Lung (tissue), 12 donors: ENCODE data around the gene PHACTR3. TPM values are rescaled to one million over a fixed set of nuclear protein-coding genes. Genes with fewer than 3 reads are reported as not detected.

Source experiments
- ATAC-seq: fragments of 200-7000 bp; cut with Tn5 transposase; one replicate; pipeline ENCODE4 v1.9.1; 2020; ENCODE audit warnings: moderate number of reproducible peaks; ENCODE audit not compliant: insufficient read depth, low FRiP score
- DNase-seq, 3 donors: peaks; one replicate each; pipeline ENCODE4 v3.0.0-alpha.2; 2013 to 2017
- H3K27ac ChIP-seq, 2 donors: one replicate each; pipeline ENCODE4 v1.5.1; 2013; ENCODE audit warnings: mild to moderate bottlenecking in 2 of 2, moderate library complexity in 2 of 2, control low read depth in 1 of 2, inconsistent platforms in 1 of 2, low read depth in 1 of 2, low read length in 1 of 2
- H3K27me3 ChIP-seq, 3 donors: one replicate each; pipeline ENCODE4 v1.5.1; 2013; ENCODE audit warnings: low read length in 2 of 3; ENCODE audit not compliant: control insufficient read depth in 3 of 3, insufficient read depth in 3 of 3
- H3K36me3 ChIP-seq, 4 donors: one replicate each; pipeline ENCODE4 v1.5.1; 2013; ENCODE audit warnings: low read length in 4 of 4, mild to moderate bottlenecking in 1 of 4, moderate library complexity in 1 of 4; ENCODE audit not compliant: control insufficient read depth in 4 of 4, insufficient read depth in 4 of 4
- H3K4me1 ChIP-seq, 5 donors: one replicate each; pipeline ENCODE4 v1.5.1; 2013; ENCODE audit warnings: low read length in 5 of 5, mild to moderate bottlenecking in 2 of 5, moderate library complexity in 1 of 5; ENCODE audit not compliant: control insufficient read depth in 5 of 5, insufficient read depth in 5 of 5
- H3K4me3 ChIP-seq: one replicate; pipeline ENCODE4 v1.5.1; 2013; ENCODE audit warnings: mild to moderate bottlenecking, control low read depth, moderate library complexity
- H3K9ac ChIP-seq, 2 donors: one replicate each; pipeline ENCODE4 v1.5.1; 2013; ENCODE audit warnings: low read length in 2 of 2, control low read depth in 1 of 2; ENCODE audit not compliant: insufficient read depth in 1 of 2
- H3K9me3 ChIP-seq, 4 donors: one replicate each; pipeline ENCODE4 v1.5.1; 2013; ENCODE audit warnings: low read length in 3 of 4, mild to moderate bottlenecking in 1 of 4, moderate library complexity in 1 of 4; ENCODE audit not compliant: control insufficient read depth in 4 of 4, insufficient read depth in 3 of 4
- CTCF ChIP-seq: IDR thresholded peaks from 2 replicates; pipeline ENCODE4 v1.5.1; 2012; ENCODE audit warnings: mild to moderate bottlenecking; ENCODE audit errors: control extremely low read depth, extremely low read depth
- WGBS, 2 donors: extraction: QIAGEN DNeasy Blood & Tissue Kit; methylation state at CpG; one replicate each; pipeline ENCODE4 v1.1.7; 2013; 5-methylcytosine and 5-hydroxymethylcytosine counted together
- polyA plus RNA-seq, 2 donors: library from polyadenylated mRNA; stranded (reverse); fragments of 200-250 nt; gene quantifications; one replicate each; pipeline ENCODE4 v1.2.1, GENCODE V29; 2013
- total RNA-seq, 2 donors: library from RNA; depleted of rRNA in 1 of 2; stranded (reverse); fragments of >200 nt in 1 of 2; gene quantifications; one replicate each; pipeline ENCODE4 v1.2.1, GENCODE V29; 2014 to 2021
- donor health status: control.
- donor health status: control.
- donor health status: Bipolar disorder and iron deficiency.
- donor health status: healthy.
- donor health status: DM: yes; HTN: yes; CAD: no.

The PHACTR3 gene
- total and polyA plus RNA-seq, 4 donors = 3.8 to 12.0 (median 5.9) TPM

GRCh38 chr20:59576216-59576953 is 28.0 kb upstream of the PHACTR3 start:
- 40 to 45% methylated on average over 16 to 18 of the region's 18 CpGs for WGBS, 2 donors
- H3K4me3 ChIP-seq = no peak overlapping the region
- no peaks in the 10 kb centered on the region for H3K36me3 ChIP-seq
- no peak overlapping the region for H3K9ac ChIP-seq
- DNase-seq (no peak), ATAC-seq (no peak)
- TF ChIP-seq CTCF = no peak
- peaks cover 6 to 50% (median 6%) of the 10 kb centered on the region in 3 donors for H3K27me3 ChIP-seq
- H3K27ac ChIP-seq = no peak overlapping the region
- peaks cover 0 to 57% (median 0%) of the 10 kb centered on the region in 5 donors for H3K4me1 ChIP-seq
- no peaks in the 10 kb centered on the region for H3K9me3 ChIP-seq

- no peak overlapping the region for H3K9ac ChIP-seq
- TF ChIP-seq CTCF = no peak
- no peak overlapping the region for H3K27ac ChIP-seq
- DNase-seq = no peak
- ATAC-seq = no peak
- no peak overlapping the region for H3K4me3 ChIP-seq
- no peaks in the 10 kb centered on the region for H3K36me3 ChIP-seq
- peaks cover 0 to 51% (median 0%) of the 10 kb centered on the region in 5 donors for H3K4me1 ChIP-seq
- 5 to 7% methylated on average over 55 to 95 of the region's 95 CpGs for WGBS, 2 donors
- peaks cover 6 to 55% (median 7%) of the 10 kb centered on the region in 3 donors for H3K27me3 ChIP-seq
- H3K9me3 ChIP-seq = no peaks in the 10 kb centered on the region
Observed at GRCh38 chr20:59577037-59577808, 27.1 kb upstream of the PHACTR3 start.

GRCh38 chr20:59577809-59578435 is 26.4 kb upstream of the PHACTR3 start:
- H3K4me1 ChIP-seq = peaks cover 0 to 54% (median 0%) of the 10 kb centered on the region in 5 donors
- no peaks in the 10 kb centered on the region for H3K9me3 ChIP-seq
- H3K9ac ChIP-seq = no peak overlapping the region
- no peak for TF ChIP-seq CTCF
- H3K36me3 ChIP-seq = no peaks in the 10 kb centered on the region
- ATAC-seq = no peak
- H3K4me3 ChIP-seq = no peak overlapping the region
- H3K27me3 ChIP-seq = peaks cover 6 to 62% (median 9%) of the 10 kb centered on the region in 3 donors
- no peak for DNase-seq
- 48 to 55% methylated on average over 18 of the region's 18 CpGs for WGBS, 2 donors
- H3K27ac ChIP-seq = no peak overlapping the region
